HFF-Myc (cell line): Measurements from ENCODE around the gene RPS6KA2.

ENCODE experiments used
- DNase-seq: peaks from one replicate; pipeline ENCODE4 v3.0.0-alpha.2; 2011; ENCODE audit warnings: low read depth; ENCODE audit errors: extremely low read depth
- H3K4me3 ChIP-seq: replicated peaks from 2 replicates; pipeline ENCODE4 v1.5.1; 2011; ENCODE audit warnings: low read depth, mild to moderate bottlenecking, control low read depth, low read length
- TF ChIP-seq, protein P1 (sequence below): IDR thresholded peaks from 2 replicates; pipeline ENCODE4 v1.5.1; 2012; ENCODE audit warnings: mild to moderate bottlenecking, low read depth, low read length, control low read depth; ENCODE audit errors: missing control alignments

The RPS6KA2 gene

DNA sequence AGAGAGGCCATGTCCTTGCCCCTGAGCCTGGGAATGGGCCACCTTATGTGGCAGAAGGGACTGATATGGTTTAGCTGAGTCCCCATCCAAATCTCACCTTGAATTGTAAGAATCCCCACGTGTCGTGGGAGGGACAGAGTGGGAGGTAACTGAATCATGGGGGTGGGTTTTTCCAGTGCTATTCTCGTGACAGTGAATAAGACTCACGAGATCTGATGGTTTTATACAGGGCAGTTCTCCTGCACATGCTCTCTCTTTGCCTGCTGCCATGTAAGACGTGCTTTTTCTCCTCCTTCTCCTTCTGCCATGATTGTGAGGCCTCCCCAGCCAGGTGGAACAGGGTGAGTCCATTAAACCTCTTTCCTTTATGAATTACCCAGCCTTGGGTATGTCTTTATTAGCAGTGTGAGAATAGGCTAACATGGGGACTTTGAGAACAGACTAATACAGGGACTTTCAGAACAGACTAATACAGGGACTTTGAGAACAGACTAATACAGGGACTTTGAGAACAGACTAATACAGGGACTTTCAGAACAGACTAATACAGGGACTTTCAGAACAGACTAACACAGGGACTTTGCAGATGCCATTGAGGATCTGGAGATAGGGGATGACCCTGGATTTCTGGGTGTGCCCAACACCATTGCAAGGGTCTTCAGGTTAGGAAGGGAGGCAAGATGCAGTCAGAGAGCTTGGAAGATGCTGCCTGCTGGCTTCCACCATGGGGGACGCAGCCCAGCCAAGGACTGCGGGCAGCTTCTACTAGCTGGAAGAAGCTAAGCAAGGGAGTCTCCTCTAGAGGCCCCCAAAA, 127.5 kb downstream of the RPS6KA2 start:
- DNase-seq = no peak
- no peak overlapping the region for H3K4me3 ChIP-seq
- TF ChIP-seq, protein P1, sequence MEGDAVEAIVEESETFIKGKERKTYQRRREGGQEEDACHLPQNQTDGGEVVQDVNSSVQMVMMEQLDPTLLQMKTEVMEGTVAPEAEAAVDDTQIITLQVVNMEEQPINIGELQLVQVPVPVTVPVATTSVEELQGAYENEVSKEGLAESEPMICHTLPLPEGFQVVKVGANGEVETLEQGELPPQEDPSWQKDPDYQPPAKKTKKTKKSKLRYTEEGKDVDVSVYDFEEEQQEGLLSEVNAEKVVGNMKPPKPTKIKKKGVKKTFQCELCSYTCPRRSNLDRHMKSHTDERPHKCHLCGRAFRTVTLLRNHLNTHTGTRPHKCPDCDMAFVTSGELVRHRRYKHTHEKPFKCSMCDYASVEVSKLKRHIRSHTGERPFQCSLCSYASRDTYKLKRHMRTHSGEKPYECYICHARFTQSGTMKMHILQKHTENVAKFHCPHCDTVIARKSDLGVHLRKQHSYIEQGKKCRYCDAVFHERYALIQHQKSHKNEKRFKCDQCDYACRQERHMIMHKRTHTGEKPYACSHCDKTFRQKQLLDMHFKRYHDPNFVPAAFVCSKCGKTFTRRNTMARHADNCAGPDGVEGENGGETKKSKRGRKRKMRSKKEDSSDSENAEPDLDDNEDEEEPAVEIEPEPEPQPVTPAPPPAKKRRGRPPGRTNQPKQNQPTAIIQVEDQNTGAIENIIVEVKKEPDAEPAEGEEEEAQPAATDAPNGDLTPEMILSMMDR = no peak

DNA sequence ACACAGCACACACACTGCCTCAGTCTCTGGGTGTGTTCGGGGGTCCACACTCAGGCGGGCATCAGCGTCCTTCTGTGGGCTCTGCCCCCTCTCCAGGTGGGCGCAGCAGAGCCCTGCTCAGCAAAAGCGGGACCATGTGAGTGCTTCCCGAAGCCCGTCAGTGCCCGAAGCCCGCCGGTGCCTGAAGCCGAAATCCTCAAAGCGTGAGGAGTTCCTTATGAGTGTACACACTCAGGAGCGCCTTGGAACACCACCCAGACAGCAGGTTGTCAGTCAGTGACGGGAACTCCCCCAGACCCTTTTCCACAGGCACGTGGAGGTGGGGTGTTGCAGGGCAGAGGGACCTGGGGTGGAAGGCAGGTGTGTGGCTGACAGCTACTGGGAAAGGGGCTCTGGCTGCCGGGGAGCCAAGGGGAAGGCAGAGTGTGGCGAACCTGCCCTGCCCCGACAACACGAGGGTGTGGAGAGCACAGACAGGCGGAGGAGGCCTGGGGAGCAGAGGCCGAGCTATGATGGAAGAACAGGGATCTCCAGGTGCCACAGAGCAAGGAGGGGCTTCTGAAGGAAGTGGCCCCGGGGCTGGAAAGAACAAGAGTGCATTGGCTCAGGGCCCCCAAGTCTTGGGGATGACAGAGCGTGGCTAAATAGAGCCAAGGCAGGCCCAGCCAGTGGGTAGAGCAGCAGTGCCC, 128.2 kb downstream of the RPS6KA2 start:
- TF ChIP-seq, protein P1 = no peak

DNA sequence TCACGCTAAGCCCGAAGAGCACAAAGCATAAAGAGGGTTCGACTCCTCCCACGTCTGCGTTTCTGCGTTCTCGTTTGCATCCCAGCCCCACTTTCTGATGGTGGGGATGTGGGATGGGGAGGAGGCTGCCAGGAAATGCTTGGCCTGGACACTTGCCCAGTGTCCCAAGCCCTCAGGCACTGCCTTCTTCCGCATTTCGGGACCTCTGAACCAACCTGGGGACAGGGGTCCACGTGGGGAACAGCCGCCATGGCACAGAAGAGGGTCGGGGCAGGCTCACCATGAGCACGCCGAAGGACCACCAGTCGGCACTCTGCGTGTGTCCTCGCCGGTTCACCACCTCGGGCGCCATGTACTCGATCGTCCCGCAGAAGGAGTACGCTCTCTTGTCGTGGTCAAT, 128.8 kb downstream of the RPS6KA2 start:
- no peak for DNase-seq
- TF ChIP-seq, protein P1 = no peak
- no peak overlapping the region for H3K4me3 ChIP-seq

More for the DNA sequence above, 128.2 kb downstream of the RPS6KA2 start:
- H3K4me3 ChIP-seq = no peak overlapping the region
- no peak for DNase-seq

DNA sequence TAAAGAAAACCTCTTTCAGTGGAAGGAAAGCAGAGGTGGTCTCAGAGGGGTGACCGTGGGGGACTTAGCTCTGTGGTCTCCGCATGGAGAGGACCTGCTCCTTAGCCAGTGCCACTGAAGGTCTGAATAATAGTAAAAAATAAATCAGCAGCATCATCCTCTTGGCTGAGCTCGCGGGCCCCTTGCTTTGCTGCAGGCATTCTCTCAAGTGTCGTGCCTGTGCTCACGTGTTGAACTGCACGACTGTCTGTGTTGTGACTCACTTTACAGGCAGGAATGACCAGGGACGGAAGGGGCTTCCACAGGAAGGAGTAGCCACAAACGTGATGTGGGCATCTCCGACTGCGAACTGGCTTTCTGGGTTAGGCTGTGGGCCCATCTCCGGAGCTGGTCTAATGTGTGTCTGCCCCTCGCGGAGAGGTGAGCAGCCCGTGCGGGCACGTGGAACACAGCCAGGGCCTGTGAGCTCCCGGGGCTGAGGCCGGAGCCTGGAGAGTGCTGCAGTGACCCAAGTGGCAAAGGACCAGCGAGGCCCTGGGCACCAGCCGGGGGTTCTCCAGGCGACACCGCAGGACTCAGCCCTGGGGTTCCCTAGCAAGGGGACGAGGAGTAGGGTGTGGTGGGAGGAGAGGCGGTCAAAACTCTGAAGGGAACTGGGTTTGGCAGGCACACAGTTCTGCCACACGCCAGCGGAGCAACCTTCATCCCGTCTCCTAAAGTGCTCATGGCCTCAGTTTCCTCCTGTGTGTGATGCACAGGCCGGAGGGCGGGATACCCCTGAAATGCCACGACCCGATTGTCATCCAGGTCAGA, 129.8 kb downstream of the RPS6KA2 start:
- H3K4me3 ChIP-seq = no peak overlapping the region
- DNase-seq = no peak
- TF ChIP-seq, protein P1 = no peak

DNA sequence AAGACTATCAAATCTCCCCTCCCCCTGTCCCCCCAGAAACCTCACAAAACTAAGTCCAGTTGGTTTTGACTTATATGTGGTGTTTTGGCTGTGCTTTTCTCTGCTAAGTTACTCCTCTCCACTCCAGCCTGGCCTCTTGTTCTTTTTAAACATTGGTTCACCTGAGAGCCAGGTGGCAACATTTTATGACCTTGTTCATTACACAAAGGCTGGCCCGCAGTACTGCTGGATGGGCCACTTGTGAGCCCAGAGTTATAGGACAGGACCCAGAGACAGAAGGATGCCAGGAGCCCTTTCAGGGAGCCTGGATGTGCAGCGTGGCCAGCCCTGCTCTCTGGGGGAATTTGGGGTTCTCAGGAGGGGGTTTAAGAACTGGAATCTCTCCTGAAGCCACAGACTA, 130.6 kb downstream of the RPS6KA2 start:
- DNase-seq = no peak
- no peak overlapping the region for H3K4me3 ChIP-seq
- TF ChIP-seq, protein P1 = no peak

DNA sequence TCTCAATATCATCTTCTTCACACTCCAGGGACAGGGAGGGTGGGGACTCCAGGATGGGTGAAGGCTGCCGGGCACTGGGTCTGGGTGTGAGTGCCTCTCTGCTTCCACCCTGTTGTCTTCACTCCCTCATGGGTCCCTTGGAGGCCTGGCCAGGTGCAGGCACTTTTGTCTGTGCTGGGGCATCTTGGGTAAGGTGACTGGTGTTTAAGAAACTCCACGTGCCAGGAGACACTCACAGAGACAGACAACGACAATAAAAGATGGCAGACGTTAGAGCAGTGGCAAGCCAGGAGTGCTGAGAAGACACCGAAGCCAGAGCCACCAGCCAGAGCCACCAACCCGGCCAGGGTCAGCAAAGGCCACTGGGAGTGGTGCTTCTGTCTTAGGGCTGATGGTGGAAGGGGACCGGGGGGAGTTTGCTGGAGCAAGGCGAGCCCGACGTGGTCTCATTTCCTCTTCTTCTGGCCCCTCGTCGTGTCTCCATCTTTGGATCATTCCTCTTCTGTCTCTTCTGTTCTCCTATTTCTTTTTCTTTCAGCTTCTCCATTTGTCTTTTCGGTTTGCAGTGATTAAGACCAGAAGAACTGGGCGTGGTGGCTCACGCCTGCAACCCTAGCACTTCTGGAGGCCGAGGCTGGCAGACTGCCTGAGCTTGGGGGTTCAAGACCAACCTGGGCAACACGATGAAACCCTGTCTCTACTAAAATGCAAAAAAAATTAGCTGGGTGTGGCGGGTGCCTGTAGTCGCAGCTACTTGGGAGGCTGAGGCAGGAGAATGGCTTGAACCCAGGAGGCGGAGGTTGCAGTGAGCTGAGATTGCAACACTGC, 131.3 kb downstream of the RPS6KA2 start:
- TF ChIP-seq, protein P1 = no peak
- H3K4me3 ChIP-seq = no peak overlapping the region
- DNase-seq = no peak
